Testis (tissue), 3 donors: Measurements from ENCODE around the gene MAP3K9. TPM values are rescaled to one million over a fixed set of nuclear protein-coding genes. Genes with fewer than 3 reads are reported as not detected.

Experiments used
- DNase-seq: peaks from one replicate; pipeline ENCODE4 v3.0.0-alpha.2; 2019
- H3K27ac ChIP-seq, 2 donors: fragments of 200-600 bp; sonication (generic); one replicate each; pipeline ENCODE4 v1.5.1; 2019
- H3K27me3 ChIP-seq: fragments of 200-600 bp; sonication (generic); one replicate; pipeline ENCODE4 v1.5.1; 2019
- H3K36me3 ChIP-seq: fragments of 200-600 bp; sonication (generic); one replicate; pipeline ENCODE4 v1.5.1; 2017; ENCODE audit warnings: low read depth; ENCODE audit errors: missing control alignments
- H3K4me1 ChIP-seq: fragments of 200-600 bp; sonication (generic); one replicate; pipeline ENCODE4 v1.5.1; 2019
- H3K4me3 ChIP-seq, 2 donors: fragments of 200-600 bp; sonication (generic); one replicate each; pipeline ENCODE4 v1.5.1; 2017 to 2019
- H3K9me3 ChIP-seq: fragments of 200-600 bp; sonication (generic); one replicate; pipeline ENCODE4 v1.5.1; 2017
- CTCF ChIP-seq, 3 experiments: fragments of 450-650 bp in 2 of 3; fragments of 200-600 bp in 1 of 3; sonication (generic) in 1 of 3; IDR thresholded peaks; one replicate each; pipeline ENCODE4 v1.5.1; 2016 to 2019; ENCODE audit warnings: antibody characterized with exemption in 3 of 3, mild to moderate bottlenecking in 2 of 3, moderate library complexity in 1 of 3
- POLR2A ChIP-seq: fragments of 450-650 bp; IDR thresholded peaks from one replicate; pipeline ENCODE4 v1.6.1; 2017; ENCODE audit warnings: antibody characterized with exemption, mild to moderate bottlenecking, moderate library complexity
- WGBS, 2 donors: methylation state at CpG; one replicate each; pipeline ENCODE4 v1.1.5; 2018; 5-methylcytosine and 5-hydroxymethylcytosine counted together
- intact Hi-C: fragments of 100-400 bp; cut with DNase I; formaldehyde crosslinking; loops from one replicate; pipeline ENCODE4 v1.15.1; 2023; ENCODE audit warnings: low total_unique reads
- polyA plus RNA-seq: library from polyadenylated mRNA; stranded (reverse); fragments of 350-450 nt; fragmentation: Illumina TruSeq; extraction: RNeasy Lipid Tissue Mini Kit (QIAGEN cat#74804); gene quantifications from one replicate; pipeline ENCODE4 v1.2.3, GENCODE V29; 2014; ENCODE audit warnings: low read depth, low replicate concordance; ENCODE audit not compliant: insufficient read depth
- total RNA-seq, 2 donors: library from RNA; depleted of rRNA; stranded (reverse); fragments of >200 nt; gene quantifications; one replicate each; pipeline ENCODE4 v1.2.3, GENCODE V29; 2016

Gene MAP3K9
- total and polyA plus RNA-seq, 3 donors from 2014 or later = 17.4 to 22.5 (median 18.0) TPM

GRCh38 chr14:70776197-70776596 lies 33.1 kb downstream of the MAP3K9 start:
- intact Hi-C loops = no loop called here
- no peaks in the 10 kb centered on the region for H3K4me1 ChIP-seq
- H3K36me3 ChIP-seq = no peaks in the 10 kb centered on the region
- 92 to 100% methylated on average over 2 of the region's 2 CpGs for WGBS, 2 donors
- H3K4me3 ChIP-seq = no peak overlapping the region
- H3K27ac ChIP-seq = no peak overlapping the region
- no peak for TF ChIP-seq POLR2A
- TF ChIP-seq CTCF (IDR thresholded peaks at IDR 0.05) = no peak
- H3K27me3 ChIP-seq = no peaks in the 10 kb centered on the region
- no peak for DNase-seq
- no peaks in the 10 kb centered on the region for H3K9me3 ChIP-seq

GRCh38 chr14:70773182-70773862 lies 36.0 kb downstream of the MAP3K9 start:
- no peak for DNase-seq
- Histone ChIP-seq H3K4me3 (no peak overlapping the region), H3K36me3 (no peaks in the 10 kb centered on the region), H3K4me1 (no peaks in the 10 kb centered on the region), H3K27me3 (no peaks in the 10 kb centered on the region), H3K27ac (no peak overlapping the region), H3K9me3 (no peaks in the 10 kb centered on the region)
- WGBS, 2 donors = 77 to 81% methylated on average over 3 of the region's 3 CpGs
- no peak for TF ChIP-seq POLR2A
- TF ChIP-seq CTCF (IDR thresholded peaks at IDR 0.05) = no peak
- intact Hi-C loops = no loop called here

- Histone ChIP-seq H3K9me3 (no peaks in the 10 kb centered on the region), H3K36me3 (no peaks in the 10 kb centered on the region), H3K27ac (no peak overlapping the region), H3K4me3 (no peak overlapping the region), H3K27me3 (no peaks in the 10 kb centered on the region), H3K4me1 (no peaks in the 10 kb centered on the region)
- 66 to 80% methylated on average over 13 to 15 of the region's 15 CpGs for WGBS, 2 donors
- intact Hi-C loops = no loop called here
- no peak for DNase-seq
- TF ChIP-seq CTCF (IDR thresholded peaks at IDR 0.05) (no peak), POLR2A (no peak)
Observed at GRCh38 chr14:70771781-70772212, 37.5 kb downstream of the MAP3K9 start.

- Histone ChIP-seq H3K27ac (no peak overlapping the region), H3K4me1 (no peaks in the 10 kb centered on the region), H3K36me3 (no peaks in the 10 kb centered on the region), H3K9me3 (no peaks in the 10 kb centered on the region), H3K27me3 (no peaks in the 10 kb centered on the region), H3K4me3 (no peak overlapping the region)
- 71 to 80% methylated on average over 7 of the region's 7 CpGs for WGBS, 2 donors
- intact Hi-C loops = no loop called here
- DNase-seq = no peak
- no peak for TF ChIP-seq POLR2A
- no peak for TF ChIP-seq CTCF (IDR thresholded peaks at IDR 0.05)
Observed at GRCh38 chr14:70770490-70770889, 38.8 kb downstream of the MAP3K9 start.

GRCh38 chr14:70759398-70759797 lies 49.9 kb downstream of the MAP3K9 start:
- no peak for TF ChIP-seq POLR2A

More at GRCh38 chr14:70759398-70759797, 49.9 kb downstream of the MAP3K9 start:
- Histone ChIP-seq H3K9me3 (no peaks in the 10 kb centered on the region), H3K27me3 (no peaks in the 10 kb centered on the region), H3K27ac (no peak overlapping the region), H3K4me1 (no peaks in the 10 kb centered on the region), H3K36me3 (no peaks in the 10 kb centered on the region), H3K4me3 (no peak overlapping the region)
- WGBS, 2 donors = 94 to 100% methylated on average over 1 of the region's 1 CpG
- no peak for DNase-seq
- intact Hi-C loops = no loop called here
